GM19239 (cell line): Measurements from ENCODE around the gene FGF3.

Source experiments
- DNase-seq: peaks from one replicate; pipeline ENCODE4 v3.0.0; 2011; ENCODE audit warnings: low spot score; ENCODE audit not compliant: insufficient read length
- FAIRE-seq: peaks from 2 replicates; lab custom pipeline; 2011; peaks lifted over from hg19 to GRCh38; lab: Jason Lieb, UNC

The FGF3 gene

DNA sequence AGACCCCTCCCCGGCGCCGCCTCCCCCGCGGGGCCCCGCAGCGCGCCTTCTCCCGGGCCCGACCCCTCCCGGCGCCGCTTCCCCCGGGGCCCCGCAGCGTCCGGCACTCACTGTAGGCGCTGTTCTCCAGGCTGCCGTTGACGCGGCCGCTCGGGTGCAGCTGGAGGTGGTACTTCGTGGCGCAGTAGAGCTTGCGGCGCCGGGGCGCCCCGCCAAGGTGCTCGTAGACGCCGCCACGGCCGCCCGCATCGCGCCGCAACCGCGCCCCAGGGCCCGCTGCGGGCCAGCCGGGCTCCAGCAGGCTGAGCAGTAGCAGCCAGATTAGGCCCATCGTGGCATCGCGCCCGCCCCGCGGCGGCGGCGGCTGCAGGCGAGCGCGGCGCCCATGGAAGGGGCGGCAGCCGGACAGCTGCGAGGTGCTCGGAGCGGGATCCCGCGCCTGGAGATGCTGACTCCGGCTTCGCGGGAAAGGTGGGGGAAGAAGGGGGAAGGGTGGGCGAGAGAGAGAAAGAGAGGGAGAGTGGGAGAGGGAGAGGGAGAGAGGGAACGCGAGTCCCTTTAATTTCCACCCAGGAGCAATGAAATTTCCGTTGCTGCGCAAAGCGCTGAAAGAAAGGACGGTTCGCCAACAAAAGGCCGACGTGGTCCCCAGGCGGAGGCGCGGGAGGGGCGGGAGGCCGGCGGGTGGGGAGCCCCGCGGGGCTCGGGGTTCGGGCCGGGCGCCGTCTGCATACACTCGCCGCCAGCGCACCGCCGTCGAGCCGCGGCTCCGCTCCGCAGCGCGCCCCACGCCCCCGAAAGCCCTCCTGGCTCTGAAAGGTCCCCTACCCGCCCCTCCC, at the start of gene FGF3:
Gene FGF3, minus strand, starts transcription at position 814 of the 839 bp plus-strand sequence. Its CDS starts 483 bp downstream, at position 331.
- no peak for DNase-seq
- no peak for FAIRE-seq

DNA sequence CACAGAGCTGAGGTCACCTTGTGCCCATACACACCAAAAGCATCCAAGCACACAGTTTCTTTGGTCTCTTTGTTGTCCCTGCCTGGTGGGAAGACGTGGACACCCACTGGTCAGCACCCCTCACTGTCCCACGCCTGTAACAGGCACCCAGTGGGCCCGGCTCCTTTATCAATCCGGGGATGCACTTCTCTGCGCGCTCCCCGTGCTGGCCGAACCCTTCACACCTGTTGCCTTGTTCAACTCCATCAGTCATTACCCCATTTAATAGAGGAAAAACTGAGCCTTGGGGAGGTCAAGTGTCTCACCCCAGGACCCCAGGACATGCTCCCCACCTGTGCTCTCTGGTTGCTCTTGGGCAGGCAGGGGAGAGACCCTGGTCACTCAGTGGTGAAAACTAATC, 49.7 kb upstream of the FGF3 start:
- DNase-seq (no peak), FAIRE-seq (no peak)

DNA sequence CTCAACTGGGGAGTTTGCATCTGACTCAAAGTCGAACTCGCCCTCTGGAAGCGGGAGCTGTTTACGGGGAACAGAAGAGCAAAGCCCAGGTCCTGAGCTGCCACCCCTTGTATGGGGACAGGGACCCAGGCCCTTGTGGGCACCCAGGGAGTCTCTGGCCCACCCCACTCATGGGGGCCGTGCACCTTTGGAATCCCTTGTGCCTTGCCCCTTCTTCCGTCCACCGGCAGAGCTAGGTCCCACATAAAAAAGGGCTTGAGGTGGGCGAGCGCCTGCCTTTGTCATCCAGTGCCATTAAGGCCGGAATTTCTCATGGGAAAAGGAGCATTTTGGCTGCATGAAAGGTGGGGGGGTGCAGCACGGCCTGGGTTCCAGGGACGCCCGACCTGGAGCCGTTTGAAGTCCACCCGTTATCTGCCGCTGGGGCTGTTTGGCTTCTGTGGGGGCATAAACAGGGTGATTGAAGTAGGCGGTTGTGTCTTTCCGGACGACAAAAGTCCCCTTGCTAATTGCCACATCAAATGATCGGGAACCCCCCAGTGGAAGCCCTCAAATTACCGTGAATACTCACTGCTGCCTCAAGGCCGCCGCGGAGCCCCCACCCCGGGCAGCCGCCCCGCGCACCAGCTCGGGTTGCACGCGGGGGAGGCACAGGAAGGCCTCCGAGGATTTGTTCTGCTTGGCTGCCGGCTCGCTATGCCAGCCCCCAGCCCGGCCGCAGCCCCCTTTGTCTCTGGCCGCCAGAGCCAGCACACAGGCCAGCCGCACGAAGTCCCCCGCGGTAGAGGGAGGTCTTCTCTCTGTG, 49.0 kb upstream of the FGF3 start:
- FAIRE-seq = no peak
- no peak for DNase-seq

DNA sequence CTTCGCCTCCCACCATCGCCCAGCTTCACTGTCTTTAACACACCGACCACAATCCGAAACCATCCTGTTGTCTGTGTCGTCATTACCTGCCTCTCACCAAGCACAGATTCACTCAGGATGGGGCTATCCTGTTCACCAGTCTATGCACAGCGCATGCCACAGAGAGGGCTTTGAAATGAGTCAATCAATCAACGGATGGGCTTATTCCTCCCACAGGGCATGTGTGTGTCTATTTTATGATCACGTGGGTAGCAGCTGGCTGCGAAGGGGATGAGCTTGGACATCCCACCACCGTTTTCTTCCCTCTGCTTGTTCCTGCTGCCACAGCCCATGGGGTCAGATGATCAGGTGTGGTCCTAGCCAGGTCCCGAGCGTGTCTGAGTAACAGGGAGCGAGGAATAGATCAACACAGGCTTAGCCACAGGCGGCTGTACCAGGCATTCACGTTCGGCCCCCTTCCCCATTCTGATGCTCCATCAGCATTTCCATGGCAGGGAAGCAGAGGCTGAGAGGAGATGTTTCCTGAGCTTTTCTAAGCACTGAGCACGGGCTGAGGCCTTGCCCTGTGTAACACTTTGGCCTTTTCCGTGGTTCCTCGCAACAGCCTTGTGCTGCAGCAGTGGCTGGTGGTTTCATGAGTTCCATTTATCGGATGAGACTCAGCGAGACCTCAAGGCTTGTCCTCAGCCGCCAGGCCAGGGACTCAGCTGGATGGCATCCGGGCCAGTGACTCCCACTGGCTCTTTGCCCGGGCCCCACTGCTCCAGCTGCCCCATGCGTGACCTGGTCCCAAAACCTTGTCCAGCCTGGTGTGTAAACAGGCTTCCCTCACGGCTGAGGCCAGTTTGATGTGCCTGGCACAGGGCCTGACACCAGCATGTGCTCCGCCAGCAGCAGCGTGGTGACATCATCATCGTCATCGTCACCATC, 48.1 kb upstream of the FGF3 start:
- DNase-seq (no peak), FAIRE-seq (no peak)

- DNase-seq (no peak), FAIRE-seq (no peak)
These were observed 47.4 kb upstream of the FGF3 start for GRCh38 chr11:69866648-69867047.

GRCh38 chr11:69865707-69866106, 46.5 kb upstream of the FGF3 start:
- DNase-seq = no peak
- FAIRE-seq = no peak

GRCh38 chr11:69864686-69865661, 45.8 kb upstream of the FGF3 start:
- DNase-seq (no peak), FAIRE-seq (no peak)

DNA sequence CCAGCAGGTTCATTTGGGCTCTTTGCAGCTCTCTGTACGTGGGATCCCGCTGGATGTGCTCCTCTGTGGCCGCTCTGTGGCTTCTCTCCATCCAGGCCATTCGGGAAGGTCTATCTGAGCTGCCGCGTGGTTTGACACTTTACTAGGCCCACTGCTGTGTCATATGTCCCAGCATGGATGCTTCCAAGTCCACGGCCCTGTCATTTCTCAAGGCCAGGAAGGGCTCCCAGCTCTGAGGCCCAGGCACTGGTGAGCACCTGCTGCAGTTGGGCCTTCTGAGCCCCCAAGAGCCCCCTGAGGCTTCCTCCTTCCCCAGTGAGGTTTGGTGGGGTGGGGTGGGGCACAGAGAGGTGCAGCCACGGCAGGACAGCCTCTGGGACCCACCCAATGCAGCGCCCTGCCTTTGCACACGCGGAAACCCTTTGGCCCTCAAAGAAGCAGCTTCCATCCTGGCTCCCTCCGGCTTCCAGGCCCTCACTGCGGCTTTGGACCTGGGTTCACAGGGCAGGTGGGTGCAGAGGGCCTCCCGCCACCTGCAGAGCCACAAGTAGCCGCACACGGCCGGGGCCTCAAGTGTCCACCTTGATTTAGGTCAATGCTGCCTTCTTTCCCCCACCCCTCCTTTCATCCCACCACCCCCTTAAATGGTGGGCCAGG, 44.5 kb upstream of the FGF3 start:
- no peak for DNase-seq
- FAIRE-seq = no peak

GRCh38 chr11:69862797-69863543, 43.8 kb upstream of the FGF3 start:
- DNase-seq = no peak
- no peak for FAIRE-seq

DNA sequence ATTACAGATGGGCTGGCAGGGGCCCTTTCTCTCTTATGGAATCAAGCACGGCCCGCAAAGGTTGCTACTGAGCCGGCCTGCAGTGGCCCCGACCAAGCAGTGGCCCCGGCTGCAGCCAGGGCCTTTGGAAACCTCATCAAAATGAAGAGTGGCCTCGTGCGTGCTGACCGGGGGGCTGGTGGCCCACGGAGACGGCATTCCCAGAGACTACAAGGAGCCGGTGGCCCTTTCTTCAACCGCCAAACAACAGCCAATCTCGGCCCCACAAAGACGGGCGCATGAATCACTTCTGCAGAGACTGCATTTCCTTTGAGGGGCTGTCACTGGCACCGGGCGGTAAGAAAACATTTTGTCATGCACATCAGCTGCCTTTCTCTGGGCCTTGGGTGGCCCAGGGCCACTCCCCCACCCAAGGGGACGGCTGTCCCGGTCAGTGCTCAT, 43.1 kb upstream of the FGF3 start:
- DNase-seq (no peak), FAIRE-seq (no peak)

DNA sequence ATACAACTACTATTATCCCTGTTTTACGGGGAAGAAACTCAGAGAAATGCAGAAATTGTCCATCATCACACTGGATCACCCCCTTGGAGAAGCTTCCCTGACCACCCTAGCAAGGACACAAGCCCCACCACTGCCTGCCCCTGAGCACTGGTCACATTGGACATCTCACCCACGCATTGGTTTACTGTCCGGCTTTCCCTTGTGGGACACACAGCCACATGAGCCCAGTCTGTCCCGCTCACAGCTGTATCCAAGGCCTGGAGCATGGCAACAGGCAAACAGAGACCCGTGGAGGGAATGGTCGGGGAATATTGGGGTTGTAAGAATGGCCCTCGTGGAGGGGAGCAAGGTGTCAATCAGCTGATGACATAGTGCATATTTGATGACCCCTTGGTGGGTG, 42.7 kb upstream of the FGF3 start:
- no peak for FAIRE-seq
- no peak for DNase-seq

DNA sequence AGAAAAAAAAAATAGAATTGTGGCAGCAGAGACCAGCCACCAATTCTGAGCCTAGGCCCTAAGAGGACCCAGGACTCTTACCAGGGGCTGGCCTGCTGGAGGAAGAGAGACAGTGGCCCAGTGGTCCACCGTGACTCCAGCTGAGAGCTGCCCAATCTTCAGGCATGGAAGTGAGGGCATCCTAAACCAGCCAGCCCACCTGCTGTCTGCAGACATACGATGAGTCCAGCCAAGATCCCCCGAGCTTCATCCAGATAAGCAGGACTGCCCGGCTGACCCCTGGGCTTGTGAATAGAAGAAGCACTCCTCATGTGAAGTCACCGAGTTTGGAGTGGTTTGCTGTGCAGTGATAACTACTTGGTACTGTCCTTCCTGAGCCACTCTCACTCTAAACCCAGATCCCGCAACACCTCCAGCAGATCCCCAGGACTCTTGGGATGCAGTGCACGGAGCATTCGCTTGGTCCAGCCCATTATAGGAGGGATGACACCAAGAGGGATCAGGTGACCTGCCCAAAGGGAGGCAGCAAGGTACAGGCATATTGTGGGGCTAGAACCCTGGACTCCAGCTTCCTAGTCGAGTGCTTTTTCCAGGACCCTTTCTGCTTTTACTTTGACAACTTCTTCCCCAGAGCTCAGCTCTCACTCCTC, 41.7 kb upstream of the FGF3 start:
- no peak for FAIRE-seq
- no peak for DNase-seq

DNA sequence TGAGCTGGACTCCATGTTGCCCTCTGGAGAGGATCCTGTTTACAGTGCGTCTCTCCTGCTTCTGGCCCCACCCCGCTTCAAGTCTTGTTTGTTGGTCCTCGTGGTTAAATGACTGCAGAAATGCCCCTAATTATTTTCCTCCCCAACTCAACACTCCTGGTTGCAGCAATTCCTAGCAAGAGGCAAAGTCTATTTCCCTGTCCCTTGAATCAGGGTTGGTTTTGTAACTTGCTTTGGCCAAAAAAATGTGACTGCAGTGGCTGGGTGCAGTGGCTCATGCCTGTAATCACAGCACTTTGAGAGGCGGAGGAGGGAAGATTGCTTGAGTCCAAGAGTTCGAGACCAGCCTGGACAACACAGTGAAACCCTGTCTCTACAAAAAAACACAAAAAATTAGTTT, 41.0 kb upstream of the FGF3 start:
- DNase-seq = no peak
- no peak for FAIRE-seq

- no peak for DNase-seq
- FAIRE-seq = no peak
These were observed 40.2 kb upstream of the FGF3 start for GRCh38 chr11:69859275-69859934.

- no peak for DNase-seq
- FAIRE-seq = no peak
These were observed 36.2 kb upstream of the FGF3 start for GRCh38 chr11:69855421-69855820.

DNA sequence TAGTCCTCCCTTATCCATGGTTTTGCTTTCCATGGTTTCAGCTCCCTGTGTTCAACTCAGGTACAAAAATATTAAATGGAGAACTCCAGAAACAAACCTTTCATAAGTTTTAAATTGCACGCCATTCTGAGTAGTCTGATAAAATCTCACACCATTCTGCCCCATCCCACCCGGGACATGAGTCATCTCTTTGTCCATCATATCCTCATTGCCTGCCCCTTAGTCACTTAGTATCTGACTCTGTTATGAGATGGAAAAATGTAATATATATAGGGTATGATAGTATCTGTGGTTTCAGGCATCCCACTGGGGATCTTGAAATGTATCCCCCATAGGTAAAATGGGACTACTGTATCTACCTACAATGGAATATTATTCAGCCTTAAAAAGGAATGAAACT, 35.5 kb upstream of the FGF3 start:
- no peak for DNase-seq
- FAIRE-seq = no peak

- FAIRE-seq (no peak), DNase-seq (no peak)
These were observed 32.8 kb upstream of the FGF3 start for GRCh38 chr11:69852056-69852455.
